Ascending aorta (tissue), 2 donors: Measurements from ENCODE around the gene NECAB2. TPM values are rescaled to one million over a fixed set of nuclear protein-coding genes. Genes with fewer than 3 reads are reported as not detected.

Experiments
- DNase-seq, 2 donors: peaks; one replicate each; pipeline ENCODE4 v3.0.0-alpha.2; 2019; ENCODE audit warnings: low spot score in 2 of 2
- H3K27ac ChIP-seq, 2 donors: fragments of 200-600 bp; sonication (generic); one replicate each; pipeline ENCODE4 v1.5.1; 2016 to 2017; ENCODE audit warnings: mild to moderate bottlenecking in 1 of 2
- H3K27me3 ChIP-seq: fragments of 200-600 bp; sonication (generic); one replicate; pipeline ENCODE4 v1.5.1; 2017
- H3K36me3 ChIP-seq, 2 donors: fragments of 200-600 bp; sonication (generic); one replicate each; pipeline ENCODE4 v1.5.1; 2016
- H3K4me1 ChIP-seq, 2 donors: fragments of 200-600 bp; sonication (generic); one replicate each; pipeline ENCODE4 v1.5.1; 2016 to 2017; ENCODE audit warnings: mild to moderate bottlenecking in 1 of 2
- H3K4me3 ChIP-seq, 2 donors: fragments of 200-600 bp; sonication (generic); one replicate each; pipeline ENCODE4 v1.5.1; 2016 to 2017; ENCODE audit warnings: mild to moderate bottlenecking in 1 of 2
- H3K9me3 ChIP-seq, 2 donors: fragments of 200-600 bp; sonication (generic); one replicate each; pipeline ENCODE4 v1.5.1; 2016
- CTCF ChIP-seq, 3 experiments: fragments of 200-600 bp in 2 of 3; fragments of 450-650 bp in 1 of 3; sonication (generic) in 2 of 3; IDR thresholded peaks; one replicate each; pipeline ENCODE4 v1.5.1; 2016 to 2019; ENCODE audit warnings: antibody characterized with exemption in 3 of 3, mild to moderate bottlenecking in 1 of 3, moderate library complexity in 1 of 3
- intact Hi-C: fragments of 100-400 bp; cut with DNase I; formaldehyde crosslinking; loops from one replicate; pipeline ENCODE4 v1.15.1; 2023
- total RNA-seq: library from RNA; depleted of rRNA; stranded (reverse); fragments of >200 nt; gene quantifications from one replicate; pipeline ENCODE4 v1.1.0, GENCODE V29; 2016

The NECAB2 gene
- total RNA-seq, 1 donor from 2014 or later = not detected

- intact Hi-C loops = no loop called here
- Histone ChIP-seq H3K36me3 (no peaks in the 10 kb centered on the region), H3K27me3 (no peaks in the 10 kb centered on the region), H3K4me3 (no peak within 1 kb of the TSS), H3K27ac (no peak within 1 kb of the TSS), H3K4me1 (no peaks in the 10 kb centered on the region), H3K9me3 (no peaks in the 10 kb centered on the region)
- DNase-seq = no peak
- no peak for TF ChIP-seq CTCF (IDR thresholded peaks at IDR 0.05)
These were observed 74.3 kb downstream of the NECAB2 start, which contains the start of gene SLC38A8 for GRCh38 chr16:84042308-84042878. TSS of gene SLC38A8 (minus strand) at chr16:84042795. CDS start at chr16:84042157, 638 bp downstream.

GRCh38 chr16:84042879-84043485 lies 74.9 kb downstream of the NECAB2 start:
- intact Hi-C loops = no loop called here
- peaks cover 0 to under 1% of the 10 kb centered on the region in 2 donors for H3K36me3 ChIP-seq
- H3K27ac ChIP-seq = no peak overlapping the region
- H3K4me3 ChIP-seq = no peak overlapping the region
- DNase-seq = no peak
- no peak for TF ChIP-seq CTCF (IDR thresholded peaks at IDR 0.05)
- no peaks in the 10 kb centered on the region for H3K27me3 ChIP-seq
- H3K9me3 ChIP-seq = no peaks in the 10 kb centered on the region
- H3K4me1 ChIP-seq = no peaks in the 10 kb centered on the region

- H3K27ac ChIP-seq = no peak overlapping the region
- no peaks in the 10 kb centered on the region for H3K27me3 ChIP-seq
- peaks cover 0 to 6% of the 10 kb centered on the region in 2 donors for H3K36me3 ChIP-seq
- no peak for TF ChIP-seq CTCF (IDR thresholded peaks at IDR 0.05)
- H3K4me1 ChIP-seq = no peaks in the 10 kb centered on the region
- H3K9me3 ChIP-seq = no peaks in the 10 kb centered on the region
- no peak overlapping the region for H3K4me3 ChIP-seq
- intact Hi-C loops = no loop called here
- no peak for DNase-seq
These were observed 75.6 kb downstream of the NECAB2 start for GRCh38 chr16:84043486-84044117.

- Histone ChIP-seq H3K27ac (no peak overlapping the region), H3K4me1 (no peaks in the 10 kb centered on the region), H3K4me3 (no peak overlapping the region), H3K9me3 (no peaks in the 10 kb centered on the region), H3K27me3 (no peaks in the 10 kb centered on the region), H3K36me3 (peaks cover 0 to 9% of the 10 kb centered on the region in 2 donors)
- TF ChIP-seq CTCF (IDR thresholded peaks at IDR 0.05) = peak in 1 of 3 experiments; percentile 7
- intact Hi-C loops = no loop called here
- no peak for DNase-seq
These were observed 76.1 kb downstream of the NECAB2 start for GRCh38 chr16:84044118-84044488.

- no peak for TF ChIP-seq CTCF (IDR thresholded peaks at IDR 0.05)
- intact Hi-C loops = no loop called here
- H3K27ac ChIP-seq = no peak overlapping the region
- no peaks in the 10 kb centered on the region for H3K9me3 ChIP-seq
- H3K4me3 ChIP-seq = no peak overlapping the region
- H3K4me1 ChIP-seq = no peaks in the 10 kb centered on the region
- no peak for DNase-seq
- H3K27me3 ChIP-seq = no peaks in the 10 kb centered on the region
- peaks cover 2 to 20% of the 10 kb centered on the region in 2 donors for H3K36me3 ChIP-seq
These were observed 77.2 kb downstream of the NECAB2 start for GRCh38 chr16:84045001-84045817.
